HG03457 (cell line): ENCODE results near the gene EGR2.

ENCODE experiments used
- ATAC-seq: cut with Tn5 transposase; IDR thresholded peaks from one replicate; pipeline ENCODE4 v1.9.1; 2021; ENCODE audit warnings: moderate number of reproducible peaks; ENCODE audit not compliant: unreplicated experiment

The EGR2 gene

GRCh38 chr10:62818426-62819011 is 2.4 kb upstream of the EGR2 start:
- ATAC-seq = no peak

DNA sequence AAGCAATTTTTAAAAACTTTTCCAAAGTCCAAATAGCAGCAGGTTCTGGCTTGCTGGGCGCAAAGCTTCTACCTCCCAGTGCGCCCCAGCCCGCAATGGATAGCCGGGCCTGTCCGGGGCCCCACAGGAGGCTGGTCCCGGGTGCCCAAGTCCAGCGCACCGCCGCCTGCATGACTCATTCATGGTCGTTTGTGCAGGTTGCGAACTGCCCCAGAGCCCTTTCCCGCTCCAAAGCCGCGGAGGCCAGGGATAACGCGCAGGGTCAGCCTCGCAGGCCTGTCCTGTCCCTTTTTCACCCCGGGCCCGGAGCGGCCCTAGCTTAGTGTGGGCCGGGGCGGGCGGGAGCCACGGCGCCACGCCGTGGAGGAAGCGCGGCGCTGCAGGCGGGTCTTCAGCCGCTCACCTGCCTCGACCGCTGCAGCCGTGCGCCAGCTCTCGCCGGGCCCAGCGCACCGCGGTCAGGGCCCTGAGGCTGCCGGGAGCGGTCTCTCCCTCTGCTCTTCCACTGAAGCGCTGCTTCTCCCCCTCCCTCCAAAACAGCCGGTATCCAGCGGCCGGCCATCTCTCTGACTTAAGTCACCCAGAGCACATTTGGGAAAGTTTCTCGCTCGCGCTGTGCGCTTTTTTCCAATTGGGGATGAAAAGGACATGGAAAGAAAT is 1.7 kb upstream of the EGR2 start:
- ATAC-seq = peak; percentile 25

DNA sequence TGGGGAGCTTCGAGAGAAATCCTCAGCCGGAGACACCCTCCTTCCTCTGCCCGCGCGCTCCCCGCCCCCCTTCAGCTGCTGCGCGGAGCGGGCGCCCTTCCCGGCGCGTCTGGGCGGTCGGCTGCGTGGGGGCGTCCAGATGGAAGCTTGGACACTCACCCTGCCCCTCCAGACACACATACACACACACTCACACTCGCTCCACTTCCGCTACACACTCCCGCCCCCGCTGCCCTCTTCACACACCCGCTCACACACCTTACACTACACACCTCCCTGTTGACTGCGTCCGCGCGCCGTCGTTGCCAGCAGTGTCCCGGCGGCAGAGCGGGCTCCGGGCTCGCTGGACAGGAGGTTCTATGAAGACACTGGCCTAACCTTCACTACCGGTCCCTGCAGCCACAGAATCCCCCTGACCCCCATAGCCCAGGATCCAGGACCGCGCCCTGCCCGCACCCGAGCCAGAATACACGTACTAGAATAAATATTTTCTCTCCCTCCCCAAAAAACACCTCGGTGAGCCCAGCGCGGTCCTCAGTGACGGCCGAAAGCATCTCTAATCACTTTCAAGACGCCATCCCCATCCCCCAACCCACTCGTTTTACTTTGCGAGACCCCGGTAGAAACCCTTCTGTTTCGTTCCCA is 1.1 kb upstream of the EGR2 start:
- peak; percentile 10 for ATAC-seq

- no peak for ATAC-seq
Observed at GRCh38 chr10:62816076-62816330, 163 bp downstream of the EGR2 start.

- ATAC-seq = no peak
Observed at GRCh38 chr10:62815381-62816075, 638 bp downstream of the EGR2 start.

DNA sequence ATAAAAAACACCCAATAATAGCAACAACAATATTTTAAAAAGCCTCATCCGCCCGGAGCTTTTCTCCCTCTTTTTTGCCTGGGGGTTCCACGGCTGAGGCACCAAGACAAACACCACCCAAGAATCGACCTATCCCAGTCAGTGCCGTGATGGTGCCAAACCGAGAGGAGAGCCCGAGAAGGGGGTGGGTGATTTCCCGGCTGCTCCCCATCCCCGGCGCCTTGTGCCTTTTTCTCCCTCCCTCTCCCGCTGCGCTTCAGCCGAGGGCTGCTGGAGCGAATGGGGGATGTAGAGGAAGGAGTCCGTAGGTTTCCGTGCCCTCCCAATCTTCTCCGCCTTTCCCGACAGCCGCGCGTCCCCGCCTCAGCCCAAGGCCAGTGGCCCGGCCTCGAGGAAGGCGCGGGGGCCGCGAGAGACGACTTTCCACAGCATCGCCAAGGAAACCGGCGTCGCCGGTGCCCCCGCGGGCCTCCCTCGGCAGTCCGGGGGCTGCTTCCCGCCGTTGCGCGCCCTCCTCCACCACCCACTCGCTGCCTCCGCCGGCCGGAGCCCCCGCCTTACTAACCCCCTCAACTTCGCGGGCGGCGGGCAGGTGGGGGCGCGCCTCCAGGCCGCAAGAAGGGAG is 1.3 kb downstream of the EGR2 start:
- no peak for ATAC-seq

- ATAC-seq = no peak
Observed at GRCh38 chr10:62813981-62814380, 2.2 kb downstream of the EGR2 start.

- ATAC-seq = no peak
Observed at GRCh38 chr10:62813453-62813852, 2.7 kb downstream of the EGR2 start.

DNA sequence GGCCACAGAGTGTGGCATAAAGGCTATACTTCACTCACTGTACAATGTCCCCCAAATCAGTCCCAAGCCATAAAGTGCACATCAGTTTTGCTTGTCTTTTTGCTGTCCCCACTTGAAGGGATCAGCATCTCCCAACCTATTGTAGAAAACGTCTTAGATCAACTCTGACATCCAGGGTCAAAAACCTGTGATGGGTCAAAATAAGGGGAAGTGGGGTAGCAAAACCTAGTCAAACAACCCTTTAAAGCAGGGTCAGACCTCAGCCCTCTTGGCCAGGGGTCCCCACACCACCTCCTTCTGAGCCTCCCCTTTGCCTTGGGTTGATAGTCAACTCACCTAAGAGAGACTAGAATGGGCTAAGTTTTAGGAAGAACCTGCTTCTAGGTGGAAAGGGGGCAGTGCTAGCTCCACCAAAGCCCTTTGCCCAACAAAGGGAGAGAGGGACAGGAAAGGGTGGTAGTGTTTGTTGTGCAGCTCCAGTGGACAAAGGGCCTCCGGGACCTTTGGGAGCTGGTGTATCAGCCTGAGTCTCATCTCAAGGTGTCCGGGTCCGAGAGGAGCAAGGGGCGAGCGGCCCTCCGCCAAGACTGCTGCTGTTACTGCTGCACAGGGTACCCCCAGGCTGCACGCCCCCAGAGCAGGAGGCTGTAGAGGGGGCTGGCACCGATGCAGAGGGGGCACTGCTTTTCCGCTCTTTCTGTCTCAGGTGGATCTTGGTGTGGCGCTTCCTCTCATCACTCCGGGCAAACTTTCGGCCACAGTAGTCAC is 3.3 kb downstream of the EGR2 start:
- ATAC-seq = no peak

DNA sequence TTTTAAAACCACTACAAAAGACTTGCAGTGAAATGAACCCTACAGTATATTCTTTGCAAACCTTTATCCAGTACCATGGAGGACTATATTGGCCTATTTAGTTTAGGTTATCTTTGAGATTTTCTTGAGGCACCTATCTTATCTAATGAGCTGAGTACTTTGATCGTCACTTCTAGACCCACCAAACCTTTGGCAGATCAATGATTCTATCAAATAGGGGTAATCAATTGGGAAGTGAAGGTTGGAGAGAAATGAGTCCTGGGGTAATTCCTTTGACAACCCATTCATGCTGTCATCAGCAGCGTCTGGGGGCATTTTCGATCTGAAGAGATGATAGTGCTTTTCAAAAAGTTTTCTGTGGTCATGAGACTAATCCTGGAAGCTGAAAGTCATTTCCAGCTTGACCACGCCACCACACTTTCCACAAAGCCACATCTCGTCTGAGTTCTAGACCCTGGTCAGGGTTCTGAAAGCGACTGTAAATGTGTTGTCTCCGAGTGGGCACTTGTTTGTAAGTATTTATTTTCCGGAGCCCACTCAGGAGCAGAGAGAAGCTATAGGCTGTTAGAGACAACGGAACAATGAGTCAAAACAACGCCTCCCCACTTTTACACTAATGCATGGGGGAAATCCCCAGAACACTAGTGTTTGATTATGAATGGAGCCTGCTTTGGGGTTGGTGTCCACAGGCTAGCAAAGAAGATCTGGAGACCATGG is 4.8 kb downstream of the EGR2 start:
- ATAC-seq = peak; percentile 46

DNA sequence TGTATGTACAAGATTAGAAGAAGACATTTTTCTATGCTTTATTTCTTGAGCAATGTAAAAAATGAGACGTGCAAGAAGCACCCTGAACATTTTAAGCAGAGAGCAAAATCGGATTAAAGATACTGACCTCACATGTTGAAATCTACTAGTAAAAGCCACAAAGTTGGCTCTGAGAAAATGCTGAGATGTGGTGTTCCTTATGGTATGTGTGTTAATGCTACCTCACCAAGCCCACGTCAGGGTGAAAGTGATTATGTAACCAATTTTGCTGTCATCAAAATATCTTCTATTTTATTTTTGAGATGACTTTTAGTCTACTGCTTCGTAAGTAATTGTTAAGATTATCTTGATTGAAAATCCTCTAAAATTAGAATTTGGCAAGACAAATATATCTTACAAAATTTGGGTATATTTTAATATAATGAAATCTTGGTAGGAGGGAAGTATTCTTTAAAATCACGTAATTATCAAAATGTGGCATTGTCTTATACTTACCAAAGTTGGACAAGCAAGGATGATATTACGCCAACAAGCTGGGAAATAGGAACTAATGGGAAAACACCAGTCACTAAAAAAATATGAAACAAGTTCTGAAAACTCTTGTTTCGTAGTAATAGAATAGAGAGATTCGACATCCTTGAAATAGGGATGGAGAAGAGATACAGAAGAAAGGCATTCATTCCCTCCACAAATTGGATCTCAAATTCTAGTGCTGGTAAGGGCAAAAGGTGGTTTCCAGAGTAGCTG is 5.8 kb downstream of the EGR2 start:
- no peak for ATAC-seq

- ATAC-seq = no peak
Observed at GRCh38 chr10:62806251-62806650, 9.9 kb downstream of the EGR2 start.

DNA sequence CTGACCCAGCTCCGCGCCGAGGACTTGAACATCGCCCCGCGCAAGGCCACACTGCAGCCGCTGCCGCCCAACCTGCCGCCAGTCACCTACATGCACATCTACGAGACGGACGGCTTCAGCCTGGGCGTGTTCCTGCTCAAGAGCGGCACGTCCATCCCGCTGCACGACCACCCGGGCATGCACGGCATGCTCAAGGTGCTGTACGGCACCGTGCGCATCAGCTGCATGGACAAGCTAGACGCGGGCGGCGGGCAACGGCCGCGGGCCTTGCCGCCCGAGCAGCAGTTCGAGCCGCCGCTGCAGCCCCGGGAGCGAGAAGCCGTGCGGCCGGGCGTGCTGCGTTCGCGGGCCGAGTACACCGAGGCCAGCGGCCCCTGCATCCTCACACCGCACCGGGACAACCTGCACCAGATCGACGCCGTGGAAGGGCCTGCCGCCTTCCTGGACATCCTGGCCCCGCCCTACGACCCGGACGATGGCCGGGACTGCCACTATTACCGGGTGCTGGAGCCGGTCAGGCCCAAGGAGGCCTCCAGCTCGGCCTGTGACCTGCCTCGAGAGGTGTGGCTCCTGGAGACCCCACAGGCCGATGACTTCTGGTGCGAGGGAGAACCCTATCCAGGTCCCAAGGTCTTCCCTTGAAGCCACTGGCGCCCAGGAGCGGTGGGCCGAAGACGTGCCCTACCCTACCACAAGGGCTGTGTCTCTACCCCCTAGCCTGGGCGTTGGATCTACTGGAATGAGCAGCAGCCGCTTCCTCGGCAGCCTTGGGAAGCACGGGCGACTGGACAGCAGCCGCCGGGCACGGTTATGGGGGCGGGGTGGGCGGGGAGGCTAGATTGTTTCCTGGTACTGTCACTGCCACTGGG is 10.7 kb downstream of the EGR2 start:
- peak; percentile 5 for ATAC-seq

GRCh38 chr10:62804356-62805230 is 11.6 kb downstream of the EGR2 start, which contains the start of gene ADO:
Gene ADO (plus strand): TSS chr10:62804720. CDS start chr10:62805060, 340 bp downstream.
- ATAC-seq = peak; percentile 86

GRCh38 chr10:62803724-62804355 is 12.3 kb downstream of the EGR2 start:
- no peak for ATAC-seq

GRCh38 chr10:62801871-62802270 is 14.3 kb downstream of the EGR2 start:
- no peak for ATAC-seq

DNA sequence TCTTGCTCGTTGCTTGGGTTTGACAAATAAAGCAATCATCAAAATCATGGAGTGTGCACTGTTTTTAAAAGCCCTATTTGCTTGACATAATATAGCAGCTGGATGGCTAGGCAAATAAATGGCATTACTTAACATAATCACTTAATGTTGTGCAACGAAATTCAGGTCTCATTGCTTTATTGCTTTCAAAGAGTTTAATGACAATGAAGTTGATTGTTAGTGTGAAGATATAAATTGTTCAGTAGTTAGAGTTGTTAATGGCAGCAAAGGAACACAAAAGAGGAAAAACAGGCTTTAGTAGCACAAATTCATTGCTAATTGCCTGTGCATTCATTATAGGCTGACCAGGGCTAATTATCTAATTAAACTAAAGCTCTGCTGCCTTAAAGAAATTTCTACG is 19.3 kb downstream of the EGR2 start:
- ATAC-seq = no peak
